ENCODE results near the gene KCNIP1.

The KCNIP1 gene

DNA sequence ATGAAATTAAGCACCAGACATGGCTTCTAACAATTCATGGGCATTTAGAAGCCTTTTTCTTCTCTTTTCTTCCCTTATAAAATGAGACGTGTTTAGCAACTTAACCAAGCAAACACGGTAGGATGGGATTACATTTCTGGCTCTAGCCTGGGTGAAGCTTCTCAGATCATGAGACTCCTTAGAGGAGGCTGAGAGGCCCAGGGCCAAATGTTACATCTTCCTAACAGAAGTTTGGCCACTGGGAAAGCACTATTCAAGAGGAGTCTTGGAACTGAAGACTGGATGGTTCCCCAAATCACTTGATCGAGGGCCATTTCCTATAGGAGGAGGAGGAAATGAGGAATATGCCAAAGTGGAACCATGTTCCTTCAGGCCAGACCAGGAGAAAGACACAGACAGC lies 281.6 kb downstream of the KCNIP1 start:
- peaks cover 16% of the 10 kb centered on the region for H3K4me1 Mint-ChIP-seq
- no peaks in the 10 kb centered on the region for H3K9me3 Mint-ChIP-seq
- no peaks in the 10 kb centered on the region for H3K36me3 Mint-ChIP-seq (ENCODE audit: low read depth)
- TF ChIP-seq, protein P1, sequence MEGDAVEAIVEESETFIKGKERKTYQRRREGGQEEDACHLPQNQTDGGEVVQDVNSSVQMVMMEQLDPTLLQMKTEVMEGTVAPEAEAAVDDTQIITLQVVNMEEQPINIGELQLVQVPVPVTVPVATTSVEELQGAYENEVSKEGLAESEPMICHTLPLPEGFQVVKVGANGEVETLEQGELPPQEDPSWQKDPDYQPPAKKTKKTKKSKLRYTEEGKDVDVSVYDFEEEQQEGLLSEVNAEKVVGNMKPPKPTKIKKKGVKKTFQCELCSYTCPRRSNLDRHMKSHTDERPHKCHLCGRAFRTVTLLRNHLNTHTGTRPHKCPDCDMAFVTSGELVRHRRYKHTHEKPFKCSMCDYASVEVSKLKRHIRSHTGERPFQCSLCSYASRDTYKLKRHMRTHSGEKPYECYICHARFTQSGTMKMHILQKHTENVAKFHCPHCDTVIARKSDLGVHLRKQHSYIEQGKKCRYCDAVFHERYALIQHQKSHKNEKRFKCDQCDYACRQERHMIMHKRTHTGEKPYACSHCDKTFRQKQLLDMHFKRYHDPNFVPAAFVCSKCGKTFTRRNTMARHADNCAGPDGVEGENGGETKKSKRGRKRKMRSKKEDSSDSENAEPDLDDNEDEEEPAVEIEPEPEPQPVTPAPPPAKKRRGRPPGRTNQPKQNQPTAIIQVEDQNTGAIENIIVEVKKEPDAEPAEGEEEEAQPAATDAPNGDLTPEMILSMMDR (IDR thresholded peaks at IDR 0.05; ENCODE audit: unreplicated experiment in 3 of 3) = no peak
- H3K27me3 Mint-ChIP-seq (ENCODE audit: low read depth) = peaks cover 13% of the 10 kb centered on the region
- H3K27ac Mint-ChIP-seq = peak overlapping the region in 2 of 3 experiments; percentile 9 to 46
- H3K4me3 Mint-ChIP-seq = no peak overlapping the region
